Measurements from ENCODE around the gene UNC93A. TPM values are rescaled to one million over a fixed set of nuclear protein-coding genes. Genes with fewer than 3 reads are reported as not detected.

Gene UNC93A
- total and polyA plus RNA-seq, 9 of the 15 experiments (the other 6 are each of a cell fraction or from before 2014, with no cell fraction given): not detected

- TF ChIP-seq EHMT2 (IDR thresholded peaks at IDR 0.05): no peak
- TF ChIP-seq SREBF2 (CRISPR knock-in tag; IDR thresholded peaks at IDR 0.05): no peak
- no peak for TF ChIP-seq ARID4B (CRISPR knock-in tag; IDR thresholded peaks at IDR 0.05)
- no peak for TF ChIP-seq SMAD3 (CRISPR knock-in tag; conservative IDR thresholded peaks at IDR 0.05)
- TF ChIP-seq ZEB2 (IDR thresholded peaks at IDR 0.05): no peak
Measured at GRCh38 chr6:167341038-167341583, 50.0 kb downstream of the UNC93A start (continued).
